Naive thymus-derived CD4-positive, alpha-beta T cell (primary cell): ENCODE data around the gene AFMID. TPM values are rescaled to one million over a fixed set of nuclear protein-coding genes. Genes with fewer than 3 reads are reported as not detected.

Experiments used
- ATAC-seq: fragments of 150-1000 bp; cut with Tn5 transposase; 2 replicates; pipeline ENCODE4 v1.10.0; 2021; ENCODE audit warnings: mild to moderate bottlenecking, moderate library complexity
- CTCF ChIA-PET: fragments of 350-600 bp; sonication (Branson Sonifier 250); formaldehyde crosslinking; loops from one replicate; lab custom pipeline; 2021; ENCODE audit warnings: antibody characterized with exemption; lab: Charles Lee
- POLR2A ChIA-PET: fragments of 350-600 bp; sonication (Branson Sonifier 250); formaldehyde crosslinking; loops from one replicate; lab custom pipeline; 2021; ENCODE audit warnings: antibody characterized with exemption, inconsistent platforms; lab: Charles Lee
- DNase-seq, 9 donors: peaks; one replicate each; pipeline versions ENCODE4 v3.0.0 to v3.0.0-alpha.2; 2020 to 2022; ENCODE audit warnings: mixed read lengths in 1 of 9
- H3K27ac ChIP-seq: one replicate; pipeline ENCODE4 v1.7.0; 2013; ENCODE audit warnings: mild to moderate bottlenecking, low read depth, low read length, moderate library complexity
- H3K27me3 ChIP-seq, 2 donors: one replicate each; pipeline ENCODE4 v1.7.0; 2013; ENCODE audit warnings: low read length in 2 of 2, mild to moderate bottlenecking in 2 of 2, moderate library complexity in 2 of 2; ENCODE audit not compliant: control insufficient read depth in 2 of 2, insufficient read depth in 2 of 2
- H3K36me3 ChIP-seq, 3 experiments: 1 replicate in 2 of 3; 2 replicates in 1 of 3; pipeline ENCODE4 v1.7.0; 2013; ENCODE audit warnings: low read length in 3 of 3, mild to moderate bottlenecking in 3 of 3, moderate library complexity in 1 of 3; ENCODE audit not compliant: insufficient read depth in 3 of 3, control insufficient read depth in 2 of 3
- H3K4me1 ChIP-seq, 2 donors: one replicate each; pipeline ENCODE4 v1.7.0; 2013; ENCODE audit warnings: low read length in 2 of 2, mild to moderate bottlenecking in 2 of 2, moderate library complexity in 1 of 2; ENCODE audit not compliant: control insufficient read depth in 2 of 2, insufficient read depth in 2 of 2
- H3K4me3 ChIP-seq: 2 replicates; pipeline ENCODE4 v1.7.0; 2013; ENCODE audit warnings: mild to moderate bottlenecking, low read length
- H3K9me3 ChIP-seq, 3 experiments: 1 replicate in 2 of 3; 2 replicates in 1 of 3; pipeline ENCODE4 v1.7.0; 2013; ENCODE audit warnings: low read length in 3 of 3; ENCODE audit not compliant: control insufficient read depth in 2 of 3
- H3K27ac Mint-ChIP-seq, 9 donors: one replicate each; pipeline ENCODE4 v1.8.0; 2020 to 2022; ENCODE audit warnings: mixed read lengths in 9 of 9, mild to moderate bottlenecking in 8 of 9, moderate library complexity in 5 of 9, inconsistent platforms in 2 of 9
- H3K27me3 Mint-ChIP-seq, 5 donors: one replicate each; pipeline ENCODE4 v1.8.0; 2021 to 2022; ENCODE audit warnings: mixed read lengths in 5 of 5, mild to moderate bottlenecking in 1 of 5
- H3K36me3 Mint-ChIP-seq, 5 donors: one replicate each; pipeline ENCODE4 v1.8.0; 2020 to 2022; ENCODE audit warnings: mixed read lengths in 5 of 5, mild to moderate bottlenecking in 3 of 5, inconsistent platforms in 1 of 5
- H3K4me1 Mint-ChIP-seq, 7 donors: one replicate each; pipeline ENCODE4 v1.8.0; 2020 to 2022; ENCODE audit warnings: mixed read lengths in 7 of 7, mild to moderate bottlenecking in 3 of 7, inconsistent platforms in 1 of 7
- H3K4me3 Mint-ChIP-seq, 10 donors: one replicate each; pipeline ENCODE4 v1.8.0; 2020 to 2022; ENCODE audit warnings: mild to moderate bottlenecking in 10 of 10, mixed read lengths in 10 of 10, moderate library complexity in 6 of 10, inconsistent platforms in 2 of 10
- H3K9me3 Mint-ChIP-seq, 11 donors: one replicate each; pipeline ENCODE4 v1.8.0; 2020 to 2022; ENCODE audit warnings: mixed read lengths in 11 of 11, mild to moderate bottlenecking in 4 of 11, inconsistent platforms in 1 of 11, moderate library complexity in 1 of 11
- intact Hi-C, 2 donors: fragments of 100-400 bp; cut with micrococcal nuclease; formaldehyde crosslinking; loops; one replicate each; pipeline ENCODE4 v1.15.1; 2023
- polyA plus RNA-seq, 2 donors: library from polyadenylated mRNA; unstranded; fragments of 300-500 nt; fragmentation: Illumina TruSeq; gene quantifications; one replicate each; pipeline ENCODE4 v1.2.3, GENCODE V29; 2021
- total RNA-seq, 6 experiments: library from RNA in 5 of 6; stranded (reverse) in 5 of 6; gene quantifications; 1 replicate in 5 of 6; 2 replicates in 1 of 6; pipeline ENCODE4 v1.2.3 and lab custom pipeline; 2021 to 2026

The AFMID gene
- total and polyA plus RNA-seq, 7 experiments from 2014 or later: 0.99 to 19.2 (median 1.8) TPM

GRCh38 chr17:78148286-78149016 is 38.7 kb upstream of the AFMID start:
- H3K27ac ChIP-seq: no peak overlapping the region
- DNase-seq: no peak
- ATAC-seq: no peak
- Mint-ChIP-seq H3K27me3 (peaks cover 0 to 4% (median 0%) of the 10 kb centered on the region in 5 donors), H3K36me3 (no peaks in the 10 kb centered on the region), H3K27ac (peak overlapping the region in 6 of 9 donors; percentile 28 to 73 (median 48)), H3K9me3 (no peaks in the 10 kb centered on the region), H3K4me3 (no peak overlapping the region), H3K4me1 (peaks cover 11 to 29% (median 23%) of the 10 kb centered on the region in 7 donors)
- ChIA-PET CTCF (interaction anchor here (0.6 to 2.9 kb wide), 3 partner anchors 28 to 817 kb away, joined by 3 to 13 read pairs (median 4); no protein-coding TSS in a partner anchor), POLR2A (interaction anchor here (27.0 kb wide), 1 partner anchor 19 kb away, joined by 898 read pairs; the partner anchor contains the start of genes TMC6 and TMC8)
- H3K27me3 ChIP-seq: no peaks in the 10 kb centered on the region
- H3K4me1 ChIP-seq: peaks cover 0 to 11% of the 10 kb centered on the region in 2 donors
- intact Hi-C loops: loop anchor here in 1 of 2 donors (10.0 kb wide), 1 partner anchor 66 kb away; the partner anchor contains the start of gene BIRC5
- no peaks in the 10 kb centered on the region for H3K36me3 ChIP-seq
- no peak overlapping the region for H3K4me3 ChIP-seq
- H3K9me3 ChIP-seq: no peaks in the 10 kb centered on the region

- intact Hi-C loops: no loop called here
- Mint-ChIP-seq H3K27me3 (peaks cover 0 to 4% (median 0%) of the 10 kb centered on the region in 5 donors), H3K4me3 (no peak overlapping the region), H3K36me3 (no peaks in the 10 kb centered on the region), H3K27ac (no peak overlapping the region), H3K4me1 (peaks cover 7 to 19% (median 14%) of the 10 kb centered on the region in 7 donors), H3K9me3 (no peaks in the 10 kb centered on the region)
- Histone ChIP-seq H3K4me1 (peaks cover 0 to 4% of the 10 kb centered on the region in 2 donors), H3K4me3 (no peak overlapping the region), H3K9me3 (no peaks in the 10 kb centered on the region), H3K27ac (no peak overlapping the region), H3K27me3 (no peaks in the 10 kb centered on the region), H3K36me3 (no peaks in the 10 kb centered on the region)
- CTCF ChIA-PET: no interaction called here
- POLR2A ChIA-PET: interaction anchor here (0.5 to 27.0 kb wide), 4 partner anchors 8 to 723 kb away, joined by 3 to 898 read pairs (median 4); partner anchors contain the start of genes TMC6 and TMC8
- ATAC-seq (no peak), DNase-seq (no peak)
Measured at GRCh38 chr17:78151514-78152008, 35.6 kb upstream of the AFMID start.

- Mint-ChIP-seq H3K9me3 (no peaks in the 10 kb centered on the region), H3K4me1 (peaks cover 0 to 6% (median 0%) of the 10 kb centered on the region in 7 donors), H3K27me3 (no peaks in the 10 kb centered on the region), H3K36me3 (no peaks in the 10 kb centered on the region), H3K4me3 (no peak overlapping the region), H3K27ac (peak overlapping the region in 1 of 9 donors; percentile 42)
- ATAC-seq (peak; percentile 85), DNase-seq (no peak)
- Histone ChIP-seq H3K27ac (no peak overlapping the region), H3K9me3 (no peaks in the 10 kb centered on the region), H3K27me3 (no peaks in the 10 kb centered on the region), H3K4me3 (no peak overlapping the region), H3K36me3 (no peaks in the 10 kb centered on the region), H3K4me1 (no peaks in the 10 kb centered on the region)
- POLR2A ChIA-PET: interaction anchor here (0.6 kb wide), 1 partner anchor 128 kb away, joined by 4 read pairs; no protein-coding TSS in a partner anchor
- CTCF ChIA-PET: interaction anchor here (0.7 kb wide), 1 partner anchor 255 kb away, joined by 4 read pairs; no protein-coding TSS in a partner anchor
- intact Hi-C loops: no loop called here
Measured at GRCh38 chr17:78154903-78155811, 32.0 kb upstream of the AFMID start.

- no peaks in the 10 kb centered on the region for H3K9me3 Mint-ChIP-seq
- H3K27me3 Mint-ChIP-seq: no peaks in the 10 kb centered on the region
- no peaks in the 10 kb centered on the region for H3K27me3 ChIP-seq
- H3K4me1 Mint-ChIP-seq: peaks cover 0 to 6% (median 0%) of the 10 kb centered on the region in 7 donors
- H3K27ac ChIP-seq: no peak overlapping the region
- DNase-seq (no peak), ATAC-seq (peak; percentile 55)
- no peaks in the 10 kb centered on the region for H3K36me3 Mint-ChIP-seq
- no peaks in the 10 kb centered on the region for H3K4me1 ChIP-seq
- intact Hi-C loops: no loop called here
- ChIA-PET CTCF (interaction anchor here (0.6 kb wide), 1 partner anchor 92 kb away, joined by 3 read pairs; no protein-coding TSS in a partner anchor), POLR2A (no interaction called here)
- no peak overlapping the region for H3K4me3 ChIP-seq
- H3K4me3 Mint-ChIP-seq: no peak overlapping the region
- no peaks in the 10 kb centered on the region for H3K36me3 ChIP-seq
- H3K9me3 ChIP-seq: no peaks in the 10 kb centered on the region
- peak overlapping the region in 2 of 9 donors; percentile 9 to 27 for H3K27ac Mint-ChIP-seq
Measured at GRCh38 chr17:78159575-78160158, 27.5 kb upstream of the AFMID start.

- Histone ChIP-seq H3K9me3 (no peaks in the 10 kb centered on the region), H3K4me3 (no peak overlapping the region), H3K27ac (no peak overlapping the region), H3K27me3 (no peaks in the 10 kb centered on the region), H3K36me3 (no peaks in the 10 kb centered on the region), H3K4me1 (peaks cover 0 to 4% of the 10 kb centered on the region in 2 donors)
- POLR2A ChIA-PET: interaction anchor here (1.0 to 1.1 kb wide), 2 partner anchors 29 to 43 kb away, joined by 3 read pairs; no protein-coding TSS in a partner anchor
- Mint-ChIP-seq H3K9me3 (no peaks in the 10 kb centered on the region), H3K27ac (no peak overlapping the region), H3K36me3 (no peaks in the 10 kb centered on the region), H3K4me1 (peaks cover 0 to 6% (median 0%) of the 10 kb centered on the region in 7 donors), H3K4me3 (no peak overlapping the region), H3K27me3 (no peaks in the 10 kb centered on the region)
- no peak for ATAC-seq
- CTCF ChIA-PET: no interaction called here
- DNase-seq: no peak
- intact Hi-C loops: no loop called here
Measured at GRCh38 chr17:78163881-78164747, 23.0 kb upstream of the AFMID start.
